Peyer's patch (tissue), 4 donors: Measurements from ENCODE around the gene EMILIN3.

ENCODE experiments used
- CTCF ChIP-seq, 6 experiments: fragments of 450-650 bp in 4 of 6; fragments of 200-600 bp in 2 of 6; sonication (generic) in 1 of 6; IDR thresholded peaks; one replicate each; pipeline ENCODE4 v1.5.1; 2017 to 2019; ENCODE audit warnings: antibody characterized with exemption in 6 of 6, mild to moderate bottlenecking in 3 of 6, moderate library complexity in 1 of 6
- POLR2A ChIP-seq, 2 donors: fragments of 450-650 bp; IDR thresholded peaks; one replicate each; pipeline ENCODE4 v1.5.1; 2017; ENCODE audit warnings: antibody characterized with exemption in 2 of 2, mild to moderate bottlenecking in 2 of 2, moderate library complexity in 2 of 2

GRCh38 chr20:41344477-41344876 is 22.1 kb downstream of the EMILIN3 start:
- TF ChIP-seq CTCF (IDR thresholded peaks at IDR 0.05) (no peak), POLR2A (IDR thresholded peaks at IDR 0.05) (no peak)
